GM21526 (cell line): Measurements from ENCODE around the gene KCNJ6.

Source experiments
- ATAC-seq: cut with Tn5 transposase; IDR thresholded peaks from one replicate; pipeline ENCODE4 v1.9.1; 2021; ENCODE audit warnings: moderate library complexity; ENCODE audit not compliant: unreplicated experiment, low FRiP score

KCNJ6 gene

DNA sequence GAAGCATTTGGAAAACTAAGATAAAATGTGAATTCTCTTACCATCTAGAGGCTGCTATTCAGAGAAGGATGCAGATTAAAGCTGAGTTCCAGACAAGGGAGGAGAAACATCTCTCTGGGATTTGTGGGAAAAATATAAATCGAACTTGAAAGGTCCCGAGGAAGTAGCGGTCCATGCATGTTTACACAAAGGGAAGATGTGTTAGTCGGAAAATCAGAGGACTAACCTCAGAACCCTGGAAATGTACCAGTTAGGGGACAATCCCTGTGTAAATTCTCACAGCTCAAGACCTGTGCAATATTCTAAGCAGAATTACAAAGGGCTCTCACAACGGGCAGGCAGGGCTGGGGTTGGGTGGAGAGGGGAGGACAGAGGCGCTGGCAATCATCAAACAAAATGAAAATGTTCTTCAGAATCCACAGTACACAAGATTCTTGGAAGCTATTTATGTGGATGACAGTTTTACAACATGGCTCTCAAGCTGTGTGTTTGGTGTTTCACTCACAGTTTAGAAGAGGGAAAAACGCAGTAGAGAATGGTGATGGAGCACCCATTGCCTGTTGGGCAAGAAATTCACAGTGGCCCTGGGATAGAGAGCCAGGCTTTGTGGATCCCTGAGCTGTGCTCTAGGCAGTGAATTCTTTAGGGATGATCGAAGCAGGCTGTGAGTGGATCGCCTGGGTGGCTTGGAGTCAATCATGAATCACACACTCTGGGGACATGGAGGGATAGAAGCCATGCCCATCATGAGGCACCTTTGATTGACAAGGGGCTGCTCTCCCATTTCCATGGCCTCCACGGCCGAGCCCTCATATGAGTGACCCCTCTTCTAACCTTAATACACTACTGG lies 47.6 kb downstream of the KCNJ6 start:
- ATAC-seq = no peak

DNA sequence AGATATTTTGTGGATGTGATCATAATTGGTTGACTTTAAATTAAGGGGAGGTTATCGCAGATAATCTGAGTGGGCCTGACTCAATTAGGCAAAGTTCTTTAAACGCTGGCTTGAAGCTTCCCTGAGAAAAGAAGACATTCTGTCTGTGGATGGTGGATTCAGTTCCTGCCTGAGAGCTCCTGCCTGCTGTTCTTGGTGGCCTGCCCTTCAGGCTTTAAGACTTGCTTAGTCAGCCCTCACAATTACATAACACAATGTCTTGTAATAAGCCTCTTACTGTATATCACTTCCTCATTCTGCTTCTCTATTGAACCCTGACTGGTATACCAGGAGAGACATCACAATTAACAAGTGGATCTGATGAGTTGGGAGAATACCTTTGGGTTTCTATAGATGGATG lies 50.2 kb downstream of the KCNJ6 start:
- no peak for ATAC-seq

DNA sequence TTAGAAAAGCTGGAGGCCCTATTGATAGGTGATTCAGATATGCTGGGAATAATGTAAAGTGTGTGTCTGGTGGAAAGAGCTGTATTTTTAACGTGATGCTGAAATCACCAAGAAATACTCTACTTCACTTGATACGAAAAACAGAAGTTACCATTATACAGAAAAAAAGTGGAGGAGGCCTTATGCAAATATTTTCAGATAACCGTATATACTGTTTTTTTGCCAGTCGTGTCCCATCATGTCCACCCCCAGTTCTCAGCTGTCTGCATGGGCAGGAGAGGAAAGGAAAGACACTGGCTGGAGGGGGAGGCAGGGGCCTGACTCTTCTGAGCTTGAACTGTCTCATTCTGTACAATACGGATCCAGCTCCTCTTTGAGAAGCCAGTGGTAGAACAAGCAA lies 51.1 kb downstream of the KCNJ6 start:
- no peak for ATAC-seq

DNA sequence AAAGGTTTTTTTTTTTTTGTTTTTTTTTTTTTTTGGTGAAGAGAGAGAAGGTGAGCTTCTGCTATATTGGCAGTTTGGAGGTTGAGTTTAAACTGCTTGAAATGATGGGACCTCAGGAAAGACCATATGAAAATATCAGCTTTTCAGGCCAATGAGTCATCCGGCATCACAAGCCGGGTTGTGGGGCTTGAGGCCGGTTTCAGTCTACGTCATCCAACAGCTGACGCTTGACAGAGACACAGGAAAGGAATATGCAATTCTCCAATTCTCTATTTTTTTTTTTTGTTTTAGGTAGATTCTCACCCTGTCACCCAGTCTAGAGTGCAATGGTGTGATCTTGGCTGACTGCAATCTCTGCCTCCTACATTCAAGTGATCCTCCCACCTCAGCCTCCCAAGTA lies 52.4 kb downstream of the KCNJ6 start:
- ATAC-seq = no peak

DNA sequence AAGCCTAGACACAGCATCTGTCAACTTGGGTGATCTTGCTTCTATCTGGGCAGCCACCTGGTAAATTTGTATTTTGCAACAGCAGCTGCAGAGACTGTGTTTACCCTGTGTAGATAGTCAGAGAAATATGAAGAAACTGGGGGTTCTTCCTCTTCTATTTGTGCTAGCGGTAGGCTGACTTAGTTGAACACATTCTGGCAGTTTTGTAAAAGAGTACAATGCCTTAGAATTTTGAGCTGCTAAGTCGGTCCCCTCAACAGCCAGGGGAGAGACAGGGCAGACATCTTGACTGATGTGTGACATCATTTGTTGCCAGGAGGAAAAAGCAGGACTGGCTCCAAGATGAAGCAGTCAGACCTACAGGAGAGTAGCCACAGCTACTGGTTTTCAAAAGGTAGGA lies 53.7 kb downstream of the KCNJ6 start:
- no peak for ATAC-seq

DNA sequence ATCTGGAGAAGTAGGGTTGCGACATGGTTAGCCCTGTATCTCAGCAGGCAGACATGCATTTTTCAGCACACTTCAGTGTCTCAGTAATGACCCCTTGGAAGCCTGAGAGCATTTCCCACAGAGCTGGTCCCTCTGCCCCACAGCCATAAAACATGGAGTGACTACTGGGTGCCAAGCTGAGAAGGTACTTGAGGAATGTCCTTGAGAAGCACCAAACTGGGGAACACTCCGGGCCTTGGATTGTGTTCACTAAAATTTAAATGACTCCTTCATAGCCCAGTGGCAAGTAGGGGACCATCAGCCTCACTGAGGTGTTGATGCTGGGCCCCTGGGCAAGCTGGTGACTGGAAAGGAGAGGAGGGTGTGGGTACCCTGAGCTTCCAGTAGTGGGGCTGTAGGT lies 54.7 kb downstream of the KCNJ6 start:
- ATAC-seq = no peak

DNA sequence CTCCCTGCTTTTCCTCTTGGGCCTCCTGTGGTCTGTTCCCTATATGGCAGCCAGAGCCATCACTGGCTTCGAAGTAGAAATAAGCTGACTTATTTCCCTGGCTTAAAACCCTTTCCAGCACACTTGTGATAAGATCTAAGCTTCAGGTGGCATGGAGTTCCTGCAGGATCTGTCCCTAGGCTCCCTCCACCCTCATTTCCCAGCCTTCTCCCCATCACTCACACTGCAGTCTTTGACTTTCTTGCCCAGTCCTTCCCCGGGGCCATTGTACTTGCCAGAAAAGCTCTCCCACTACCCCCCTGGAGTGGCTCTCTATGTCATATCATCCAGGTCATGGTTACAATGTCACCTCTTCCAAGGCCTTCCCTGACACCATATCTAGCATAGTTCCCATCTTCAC lies 55.8 kb downstream of the KCNJ6 start:
- ATAC-seq = no peak

DNA sequence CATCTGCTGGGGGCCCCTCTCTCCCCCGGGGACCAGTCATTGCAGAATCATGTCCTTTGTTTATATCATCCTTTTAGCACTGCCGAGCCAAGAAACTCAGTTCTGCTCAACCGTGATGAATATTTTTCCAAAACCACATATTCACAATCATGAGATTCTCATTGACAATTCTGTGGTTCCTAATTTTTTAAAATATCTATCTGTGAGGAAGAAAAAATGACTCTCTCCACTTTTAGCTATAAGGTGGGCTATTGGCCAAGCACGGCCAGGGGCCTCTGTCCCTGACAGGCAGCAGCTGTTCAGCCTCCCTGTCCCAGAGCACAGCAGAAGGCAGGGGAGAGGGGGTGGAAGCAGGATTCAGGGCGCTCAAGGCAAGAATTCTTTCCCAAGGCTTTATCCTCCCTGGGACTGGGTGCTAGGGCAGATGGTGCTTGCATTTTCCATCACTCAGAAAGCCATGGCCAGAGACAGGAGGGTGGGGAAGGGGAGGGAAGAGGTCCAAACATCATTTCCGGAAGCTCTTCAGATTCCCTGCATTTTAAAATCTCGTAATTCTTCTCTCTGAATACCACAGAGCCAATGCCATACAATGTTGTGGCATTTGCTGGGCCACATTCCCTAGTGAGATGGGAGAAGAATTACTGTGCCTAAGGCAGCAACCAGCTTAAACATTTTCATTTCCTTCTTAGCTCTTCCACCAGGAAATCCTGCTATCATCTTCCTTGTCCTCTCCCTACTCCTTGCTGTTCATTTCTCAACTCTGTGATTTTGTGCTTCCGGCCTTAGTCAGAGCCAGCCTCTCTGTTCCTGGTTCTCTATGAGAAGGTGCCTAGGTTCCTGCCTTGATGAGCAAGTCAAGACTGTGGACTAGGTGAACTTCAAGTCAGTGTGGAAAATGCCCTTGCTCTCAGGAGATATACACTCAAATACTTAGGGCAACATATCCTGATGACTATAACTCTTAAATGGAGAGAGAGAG lies 60.3 kb downstream of the KCNJ6 start:
- ATAC-seq = no peak

DNA sequence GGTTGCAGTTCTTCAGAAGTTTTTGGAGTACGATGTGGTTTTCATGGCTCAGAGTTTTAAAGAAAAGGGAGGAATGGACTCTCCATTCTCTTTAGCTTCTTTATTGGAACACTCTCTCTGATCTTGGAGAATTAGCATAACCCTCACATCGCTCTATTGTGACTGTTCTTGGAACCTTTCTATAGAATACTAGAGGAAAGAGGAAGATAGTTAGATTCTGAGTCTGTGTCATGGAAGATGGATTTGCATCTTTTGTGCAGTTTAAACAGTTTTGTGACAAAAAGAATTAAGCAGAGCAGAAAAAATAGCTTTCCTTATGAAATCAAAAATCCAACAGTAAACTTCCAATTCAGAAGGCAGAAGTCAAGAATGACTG lies 61.0 kb downstream of the KCNJ6 start:
- ATAC-seq = no peak

DNA sequence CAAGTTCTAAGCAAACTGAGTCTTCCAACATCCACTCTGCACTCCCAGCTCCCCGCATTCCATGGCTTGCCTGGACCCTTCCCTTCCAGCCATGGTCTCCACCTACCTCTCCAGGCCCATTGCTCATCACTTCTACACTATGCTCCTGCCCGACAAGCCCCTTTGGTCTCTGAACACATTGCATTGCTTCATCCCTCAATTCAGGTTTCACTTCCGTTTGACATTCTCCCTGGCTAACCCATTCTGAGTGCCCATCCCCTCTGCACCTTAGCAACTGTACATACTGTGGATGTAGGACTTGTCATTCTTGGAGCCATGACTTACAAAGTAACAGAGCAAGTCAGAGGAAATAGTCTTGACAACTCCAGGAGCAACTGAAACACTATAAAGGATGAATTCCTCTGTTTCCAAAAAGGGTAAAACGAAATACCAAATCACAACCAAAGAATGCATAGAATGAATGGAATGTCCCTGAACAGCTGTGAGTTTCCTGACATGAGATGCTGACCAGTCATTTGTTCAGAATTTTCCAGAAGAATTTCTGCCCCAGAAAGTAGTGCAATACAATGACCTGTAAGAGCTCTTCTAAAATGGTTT lies 66.7 kb downstream of the KCNJ6 start:
- no peak for ATAC-seq

DNA sequence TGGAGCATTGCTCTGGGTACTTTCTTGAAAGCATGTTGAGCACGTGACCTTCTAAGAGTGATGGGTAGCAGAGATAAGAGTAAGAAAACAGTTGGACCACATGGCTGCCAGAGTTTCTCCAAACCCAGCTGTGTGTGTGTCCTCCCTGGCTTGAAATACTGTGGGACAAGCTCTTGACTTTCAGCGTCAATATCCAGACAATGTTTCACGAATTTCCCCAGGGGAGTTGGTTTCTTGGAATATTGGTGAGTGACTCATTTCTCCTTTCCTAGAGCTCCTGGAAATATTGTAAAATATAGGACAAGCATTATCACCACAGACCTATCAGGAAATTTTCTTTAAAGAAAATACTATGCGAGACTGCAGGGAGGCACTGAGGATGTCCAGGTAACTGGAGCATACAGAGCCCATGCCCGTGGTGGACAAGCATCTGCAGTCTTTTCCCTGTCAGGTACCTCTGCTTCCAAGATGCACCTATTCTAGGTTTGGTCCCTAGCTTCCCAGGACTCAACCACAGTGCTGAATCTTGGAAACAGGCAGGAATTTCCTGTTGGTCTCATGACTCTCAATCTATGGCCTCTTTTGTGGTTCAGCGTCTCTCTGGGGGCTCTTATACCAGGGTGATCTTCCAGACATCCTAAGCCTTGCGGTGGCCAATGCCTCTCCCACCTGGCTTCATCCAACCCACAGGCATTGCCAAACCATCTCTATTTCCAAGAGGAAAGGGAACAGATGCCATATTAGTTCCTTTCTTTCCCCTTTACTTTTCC lies 67.4 kb downstream of the KCNJ6 start:
- no peak for ATAC-seq

DNA sequence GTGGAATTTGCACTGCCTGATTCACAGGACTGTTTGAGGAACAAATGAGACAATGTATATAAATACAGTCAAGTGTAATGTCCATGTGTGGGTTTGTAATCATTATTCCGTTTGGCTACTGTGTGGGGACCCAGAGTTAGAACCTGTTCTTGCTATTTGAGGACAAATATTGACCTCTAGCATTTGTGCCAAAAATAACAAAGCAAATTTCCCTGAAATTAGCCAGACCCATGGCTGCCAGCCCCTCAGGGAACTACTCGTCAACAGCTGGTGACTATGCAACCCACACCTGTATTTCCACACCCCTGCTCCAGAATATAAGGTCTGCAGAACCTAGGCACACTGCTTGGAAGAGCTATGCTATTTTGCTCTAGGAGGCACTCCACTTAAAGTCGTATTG lies 70.7 kb downstream of the KCNJ6 start:
- no peak for ATAC-seq

DNA sequence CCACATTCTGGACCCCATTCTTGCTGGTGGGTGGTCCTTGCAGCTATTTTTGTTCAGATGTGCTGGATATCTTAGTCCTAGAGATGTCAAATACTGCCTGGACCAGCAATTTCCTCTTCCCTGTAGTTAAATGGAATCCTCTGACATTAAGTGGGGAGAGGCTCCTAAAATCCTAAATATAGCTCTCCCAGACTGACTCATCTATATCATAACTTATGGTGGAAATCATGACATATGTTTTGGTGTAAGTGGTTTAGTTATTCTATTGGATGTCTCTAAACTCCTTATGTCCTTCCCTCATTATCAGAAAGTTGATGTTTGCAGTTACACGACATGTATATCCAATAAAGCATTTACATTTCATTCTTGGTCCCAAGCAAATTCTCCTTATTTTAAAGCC lies 73.1 kb downstream of the KCNJ6 start:
- ATAC-seq = no peak

DNA sequence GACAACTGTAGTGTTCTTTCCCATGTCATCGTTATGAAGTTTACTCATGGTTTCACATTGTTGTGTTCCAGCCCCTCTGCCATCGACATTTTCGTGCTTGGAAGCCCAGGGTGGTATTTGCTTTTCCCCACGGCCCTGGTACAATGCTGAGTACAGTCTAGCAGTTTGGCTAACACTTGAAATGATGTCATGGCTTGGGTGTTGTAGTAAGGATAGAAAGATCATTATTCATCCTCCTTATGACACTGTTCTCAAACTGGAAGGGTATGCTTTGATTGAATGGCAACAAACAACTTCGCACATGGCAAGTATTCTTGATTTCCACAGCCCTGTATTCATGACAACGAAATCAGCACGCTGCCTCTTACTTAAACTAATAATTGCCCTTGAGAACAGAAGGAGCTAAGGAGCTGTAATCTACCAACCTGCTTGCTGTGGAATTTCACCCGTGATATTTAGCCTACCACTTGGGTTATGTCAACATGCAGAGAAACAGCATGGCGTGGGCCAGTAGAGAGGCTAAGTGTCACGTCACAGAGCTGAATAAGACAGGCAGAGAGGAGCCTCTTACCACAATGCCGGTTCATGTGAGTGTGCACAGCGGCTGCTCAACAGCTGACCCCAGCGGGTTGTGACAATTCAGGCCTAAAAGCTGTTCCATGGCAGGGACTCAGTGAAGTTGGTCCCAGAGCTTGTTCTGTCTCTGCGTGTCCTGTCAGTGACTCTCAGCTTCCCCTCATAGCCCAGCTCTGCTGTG lies 73.9 kb downstream of the KCNJ6 start:
- no peak for ATAC-seq

DNA sequence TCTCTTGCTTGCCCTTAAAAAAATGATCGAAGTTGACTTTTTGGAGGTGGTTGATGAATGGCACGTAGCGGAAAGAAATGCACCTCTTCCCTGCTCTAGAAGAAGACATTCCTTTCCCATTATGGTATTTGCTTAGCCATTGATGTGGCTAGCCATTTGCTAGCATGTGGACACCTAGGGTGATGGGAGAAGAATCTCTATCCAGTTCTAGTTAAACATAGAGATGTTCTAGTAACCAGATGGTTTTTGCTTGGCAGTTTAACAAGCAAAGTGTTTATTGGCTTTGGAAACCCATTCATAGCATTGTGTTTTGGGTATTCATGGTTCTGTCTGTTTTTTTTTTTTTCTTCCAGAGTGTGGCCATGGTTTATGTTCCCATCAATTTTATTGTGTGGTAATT lies 78.9 kb downstream of the KCNJ6 start:
- no peak for ATAC-seq

DNA sequence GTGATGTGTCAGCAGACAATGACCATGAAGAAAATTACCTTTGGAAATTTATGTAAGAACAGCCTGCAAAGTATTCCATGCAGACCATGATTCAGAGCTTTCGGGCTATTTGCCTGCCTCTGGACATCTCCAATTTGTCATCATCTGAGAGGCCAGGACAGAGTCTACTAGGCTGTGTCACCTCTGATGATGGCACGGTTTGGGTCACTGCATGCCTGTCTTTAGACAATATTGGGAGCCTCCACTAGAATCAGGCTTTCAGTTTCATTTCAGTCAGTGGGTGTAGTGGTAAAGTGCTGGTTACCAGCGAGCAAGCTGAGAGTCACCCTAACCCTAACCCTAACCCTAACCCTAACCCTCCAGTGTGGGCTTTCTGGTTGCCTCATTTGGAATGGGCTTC lies 80.8 kb downstream of the KCNJ6 start:
- ATAC-seq = no peak

DNA sequence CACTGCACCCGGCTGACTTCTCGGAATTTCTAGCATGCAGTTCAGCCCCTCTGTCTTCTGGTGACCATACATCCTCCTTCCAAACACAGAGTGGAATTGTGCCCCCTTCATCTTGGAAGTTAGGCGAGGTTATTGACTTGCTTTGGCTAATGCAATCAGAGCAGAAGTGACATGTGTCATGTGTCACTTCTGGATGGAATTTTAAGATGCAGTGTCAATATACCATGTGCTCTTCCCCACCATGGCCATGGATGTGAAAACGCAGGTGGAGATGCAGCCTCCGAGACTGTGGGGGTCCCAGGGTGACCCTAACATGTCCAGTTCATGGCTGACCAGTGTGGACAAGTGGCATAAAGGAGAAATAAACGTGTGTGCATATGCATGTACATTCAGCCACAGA lies 83.0 kb downstream of the KCNJ6 start:
- no peak for ATAC-seq

DNA sequence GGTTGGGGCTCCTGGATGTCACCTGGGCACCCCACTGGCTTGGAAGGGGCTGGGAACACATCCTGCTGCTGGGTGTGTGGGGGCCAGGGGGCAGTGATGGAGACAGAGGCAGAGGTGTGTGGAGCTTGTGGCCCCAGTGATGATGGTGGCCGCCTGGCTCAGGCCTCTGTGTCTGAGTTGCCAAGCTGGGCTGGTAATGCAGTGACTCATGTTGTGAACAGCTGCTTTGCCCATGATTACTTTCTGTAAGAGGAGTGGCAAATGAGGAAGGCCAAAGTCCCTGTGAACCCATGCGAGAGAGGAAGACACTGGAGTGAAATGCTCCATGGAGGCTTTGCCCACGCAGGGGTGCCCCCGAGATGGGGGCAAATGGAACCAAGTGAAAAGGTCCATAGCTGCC lies 86.8 kb downstream of the KCNJ6 start:
- ATAC-seq = no peak

DNA sequence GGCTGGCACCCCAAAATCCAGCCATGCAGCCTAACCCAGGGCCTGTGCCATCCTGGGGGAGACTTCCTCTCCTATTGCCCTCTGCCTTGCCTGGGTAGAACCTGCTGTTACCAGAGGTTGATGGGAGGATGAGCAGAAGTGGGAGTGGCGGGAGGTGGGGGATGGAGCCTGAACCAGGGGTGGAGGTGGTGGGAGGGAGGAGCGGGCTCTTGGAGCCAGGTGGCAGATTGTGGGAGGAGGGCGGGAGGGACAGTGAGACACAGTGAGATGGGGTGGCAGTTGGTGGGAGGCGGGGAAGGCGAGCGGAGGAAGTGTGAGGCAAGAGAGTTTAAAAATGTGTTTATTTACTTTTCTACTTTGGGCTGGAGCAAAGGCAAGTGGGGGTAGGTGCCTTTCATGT lies 87.3 kb downstream of the KCNJ6 start:
- ATAC-seq = no peak

DNA sequence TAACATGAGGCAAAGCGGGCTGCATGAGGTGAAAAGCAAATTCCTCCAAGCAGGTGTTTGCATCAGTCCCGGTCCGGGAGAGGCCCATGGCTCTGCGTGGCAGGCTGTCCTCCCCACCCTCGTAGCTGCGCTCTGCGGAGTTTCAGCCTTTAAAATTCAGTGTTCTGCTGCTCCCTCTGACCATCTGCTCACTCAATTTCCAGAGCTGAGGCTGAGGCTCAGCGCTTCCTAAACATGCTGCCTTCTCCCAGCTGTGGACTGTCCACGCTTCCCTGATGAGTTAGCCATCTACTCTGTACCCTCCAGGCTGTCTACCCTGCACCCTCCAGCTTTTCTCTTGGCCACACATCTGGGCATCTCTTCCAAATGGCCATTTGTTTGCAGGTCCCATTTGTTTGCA lies 87.7 kb downstream of the KCNJ6 start:
- no peak for ATAC-seq
